Progenitor cell of endocrine pancreas (in vitro differentiated cells): ENCODE results near the gene FNDC11. TPM values are rescaled to one million over a fixed set of nuclear protein-coding genes. Genes with fewer than 3 reads are reported as not detected.
A peak's percentile ranks its signal among the peaks of the same experiment; 100 is the strongest.

ENCODE experiments used
- DNase-seq: peaks from one replicate; pipeline ENCODE4 v3.0.0; 2021; ENCODE audit warnings: low spot score; ENCODE audit not compliant: unreplicated experiment
- H3K27ac Mint-ChIP-seq: 2 replicates; pipeline ENCODE4 v1.8.0; 2021; ENCODE audit warnings: mild to moderate bottlenecking, moderate library complexity, mixed read lengths
- H3K27me3 Mint-ChIP-seq: 2 replicates; pipeline ENCODE4 v1.8.0; 2021; ENCODE audit warnings: mixed read lengths
- H3K36me3 Mint-ChIP-seq: 2 replicates; pipeline ENCODE4 v1.8.0; 2022; ENCODE audit warnings: mixed read lengths; ENCODE audit not compliant: insufficient read depth
- H3K4me1 Mint-ChIP-seq: 2 replicates; pipeline ENCODE4 v1.8.0; 2021; ENCODE audit warnings: low read depth, mixed read lengths
- H3K4me3 Mint-ChIP-seq: 2 replicates; pipeline ENCODE4 v1.8.0; 2021; ENCODE audit warnings: low read depth, mild to moderate bottlenecking, moderate library complexity, mixed read lengths
- H3K9me3 Mint-ChIP-seq: 2 replicates; pipeline ENCODE4 v1.8.0; 2021; ENCODE audit warnings: low read depth, mixed read lengths
- CTCF ChIP-seq: fragments of 200-600 bp; sonication (generic); IDR thresholded peaks from one replicate; pipeline ENCODE4 v1.5.0; 2021; ENCODE audit warnings: antibody characterized with exemption, mild to moderate bottlenecking; ENCODE audit not compliant: unreplicated experiment
- total RNA-seq: library from RNA; stranded (reverse); gene quantifications from 2 replicates; pipeline ENCODE4 v1.2.1, GENCODE V29; 2021

Gene FNDC11
- total RNA-seq, 1 donor from 2014 or later: 1.9 TPM

GRCh38 chr20:63578224-63579016 is 24.5 kb downstream of the FNDC11 start:
- Mint-ChIP-seq H3K36me3 (no peaks in the 10 kb centered on the region), H3K9me3 (no peaks in the 10 kb centered on the region), H3K4me3 (no peak overlapping the region), H3K27me3 (peaks cover 6% of the 10 kb centered on the region), H3K4me1 (no peaks in the 10 kb centered on the region), H3K27ac (no peak overlapping the region)
- DNase-seq: no peak
- TF ChIP-seq CTCF: no peak

DNA sequence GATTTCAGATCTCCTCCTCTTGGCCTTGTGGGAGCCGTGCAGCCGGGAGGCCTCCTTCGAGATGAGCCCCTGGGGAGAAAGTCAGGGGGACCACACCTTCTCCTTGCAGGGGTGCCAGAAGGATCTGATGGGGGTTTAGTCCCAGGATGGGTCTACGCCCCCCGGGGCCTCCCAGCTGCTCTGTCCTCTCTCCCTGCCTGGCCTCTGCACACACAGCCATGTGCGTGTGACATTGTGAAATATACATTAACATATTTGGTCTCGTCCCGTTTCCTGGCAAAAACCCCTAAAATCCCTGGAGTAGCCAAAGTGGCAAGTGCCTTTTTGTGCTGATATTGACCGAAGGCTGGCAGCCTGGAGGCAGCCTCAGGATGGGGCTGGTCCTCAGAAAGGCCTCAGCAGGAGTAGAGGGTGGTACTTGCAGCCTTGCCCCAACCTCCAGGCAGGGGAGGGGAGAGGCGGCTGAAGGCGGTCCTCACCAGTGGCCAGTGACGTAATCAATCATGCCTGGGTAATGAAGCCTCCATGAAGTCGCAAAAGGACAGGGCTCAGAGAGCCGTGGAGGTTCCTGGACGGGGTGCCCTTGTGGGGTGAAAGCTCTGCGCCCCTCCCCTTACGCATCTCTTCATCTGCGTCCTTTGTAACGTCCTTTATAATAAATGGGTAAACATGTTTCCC is 25.2 kb downstream of the FNDC11 start:
- no peak for DNase-seq
- Mint-ChIP-seq H3K4me3 (no peak overlapping the region), H3K9me3 (no peaks in the 10 kb centered on the region), H3K4me1 (no peaks in the 10 kb centered on the region), H3K27ac (no peak overlapping the region), H3K36me3 (no peaks in the 10 kb centered on the region), H3K27me3 (peaks cover 6% of the 10 kb centered on the region)
- no peak for TF ChIP-seq CTCF

DNA sequence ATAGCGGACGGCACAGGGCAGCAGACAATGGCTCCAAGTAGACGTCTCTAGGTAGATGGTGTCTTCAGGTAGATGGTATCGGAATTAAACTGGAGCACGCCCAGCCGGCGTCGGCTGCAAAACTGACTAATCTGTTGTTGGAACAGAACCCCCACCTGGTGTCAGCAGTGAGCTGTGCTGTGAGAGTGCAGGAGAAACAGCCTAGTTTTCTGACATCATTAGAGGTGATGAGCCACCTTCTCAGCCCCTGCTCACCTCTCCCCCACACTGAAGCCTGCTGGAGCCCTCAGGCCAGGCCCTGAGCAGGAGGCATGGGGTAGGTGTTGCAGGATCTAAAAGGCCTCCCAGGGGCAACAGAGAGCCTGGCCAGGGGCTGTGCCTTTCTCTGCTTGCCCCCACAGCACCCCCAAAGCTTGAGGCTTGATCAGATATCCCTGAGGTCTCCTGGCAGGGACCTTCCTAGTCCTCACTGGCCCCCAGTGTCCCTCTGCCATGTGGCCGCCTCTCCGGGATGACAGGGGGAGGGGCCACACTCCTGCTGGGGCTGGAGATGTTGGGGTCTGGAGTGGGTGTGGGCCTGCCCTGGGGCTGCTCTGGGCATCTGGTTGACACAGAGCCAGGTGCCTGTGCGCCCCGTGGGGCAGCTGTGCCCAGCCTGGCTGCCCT is 27.0 kb downstream of the FNDC11 start:
- peak; percentile 45 for TF ChIP-seq CTCF
- no peaks in the 10 kb centered on the region for H3K4me1 Mint-ChIP-seq
- H3K36me3 Mint-ChIP-seq: no peaks in the 10 kb centered on the region

GRCh38 chr20:63582382-63583063 is 28.6 kb downstream of the FNDC11 start:
- DNase-seq: no peak
- peaks cover 2% of the 10 kb centered on the region for H3K36me3 Mint-ChIP-seq
- H3K9me3 Mint-ChIP-seq: no peaks in the 10 kb centered on the region
- H3K27me3 Mint-ChIP-seq: no peaks in the 10 kb centered on the region
- H3K4me1 Mint-ChIP-seq: no peaks in the 10 kb centered on the region
- TF ChIP-seq CTCF: no peak
- H3K4me3 Mint-ChIP-seq: no peak overlapping the region
- no peak overlapping the region for H3K27ac Mint-ChIP-seq

More for the DNA sequence above, 27.0 kb downstream of the FNDC11 start:
- H3K4me3 Mint-ChIP-seq: no peak overlapping the region
- H3K27me3 Mint-ChIP-seq: peaks cover 6% of the 10 kb centered on the region
- H3K9me3 Mint-ChIP-seq: no peaks in the 10 kb centered on the region
- DNase-seq: no peak
- H3K27ac Mint-ChIP-seq: no peak overlapping the region
